ENCODE results near the gene EEFSEC.

The EEFSEC gene

GRCh38 chr3:128323206-128324081 lies 170.2 kb downstream of the EEFSEC start:
- no peak for TF ChIP-seq CTCF (IDR thresholded peaks at IDR 0.05)
- H3K27ac ChIP-seq, result peak overlapping the region; percentile 92

GRCh38 chr3:128324911-128325592 lies 171.8 kb downstream of the EEFSEC start:
- peak overlapping the region; percentile 92 for H3K27ac ChIP-seq
- no peak for TF ChIP-seq ZFX (IDR thresholded peaks at IDR 0.05; ENCODE audit: borderline replicate concordance)
- no peak for TF ChIP-seq CTCF (IDR thresholded peaks at IDR 0.05)

- TF ChIP-seq CTCF (IDR thresholded peaks at IDR 0.05) (no peak), ZFX (IDR thresholded peaks at IDR 0.05; ENCODE audit: borderline replicate concordance) (no peak)
- peak overlapping the region; percentile 92 for H3K27ac ChIP-seq
Observed at GRCh38 chr3:128326051-128326823, 173.0 kb downstream of the EEFSEC start.

- no peak for TF ChIP-seq CTCF (IDR thresholded peaks at IDR 0.05)
- TF ChIP-seq ZFX (IDR thresholded peaks at IDR 0.05; ENCODE audit: borderline replicate concordance), result no peak
- H3K27ac ChIP-seq, result peak overlapping the region; percentile 5; the same call in 1 of the 2 replicates
Observed at GRCh38 chr3:128327606-128328031, 174.3 kb downstream of the EEFSEC start.

GRCh38 chr3:128328546-128329458 lies 175.5 kb downstream of the EEFSEC start:
- TF ChIP-seq ZFX (IDR thresholded peaks at IDR 0.05; ENCODE audit: borderline replicate concordance), result no peak
- no peak for TF ChIP-seq CTCF (IDR thresholded peaks at IDR 0.05)
- H3K27ac ChIP-seq, result peak overlapping the region; percentile 5; the same call in 1 of the 2 replicates

- no peak for TF ChIP-seq CTCF (IDR thresholded peaks at IDR 0.05)
- no peak for TF ChIP-seq ZFX (IDR thresholded peaks at IDR 0.05; ENCODE audit: borderline replicate concordance)
- peak overlapping the region; percentile 39 for H3K27ac ChIP-seq
Observed at GRCh38 chr3:128329491-128330213, 176.4 kb downstream of the EEFSEC start.
